Fibroblast of skin of abdomen (primary cell): ENCODE data around the gene PHTF2. TPM values are rescaled to one million over a fixed set of nuclear protein-coding genes. Genes with fewer than 3 reads are reported as not detected.
"Not testable (repeated sequence)": the region's sequence is repeated elsewhere in the genome, so short reads cannot be mapped to it uniquely, and the experiment has no call there.

ENCODE experiments used
- DNase-seq: peaks from one replicate; pipeline ENCODE4 v3.0.0-alpha.2; 2013
- polyA plus RNA-seq, 2 experiments: library from polyadenylated mRNA; unstranded; fragments of 120-200 nt; gene quantifications; one replicate each; pipeline ENCODE4 v1.2.1, GENCODE V29; 2013; ENCODE audit not compliant: insufficient read length in 2 of 2

Gene PHTF2
- 25.9 TPM for polyA plus RNA-seq (2013, experiment 1 of 2; ENCODE audit: insufficient read length)
- polyA plus RNA-seq (2013, experiment 2 of 2; ENCODE audit: insufficient read length): 22.2 TPM

- DNase-seq: peak; percentile 100
Measured at GRCh38 chr7:77798394-77799077, at the start of gene PHTF2, which contains the start of gene TMEM60. Gene PHTF2 (plus strand): TSS chr7:77798773. Gene TMEM60 (minus strand): TSS chr7:77798434. CDS start chr7:77794373, 4,061 bp downstream.

- no peak for DNase-seq
Measured at GRCh38 chr7:77752016-77752415, 46.6 kb upstream of the PHTF2 start.

- DNase-seq: no peak
Measured at GRCh38 chr7:77753173-77753572, 45.4 kb upstream of the PHTF2 start.

- no peak for DNase-seq
Measured at GRCh38 chr7:77757589-77757988, 41.0 kb upstream of the PHTF2 start.

- peak; percentile 64 for DNase-seq
Measured at GRCh38 chr7:77759294-77759889, 39.2 kb upstream of the PHTF2 start.

GRCh38 chr7:77760809-77761453, 37.6 kb upstream of the PHTF2 start:
- no peak for DNase-seq

GRCh38 chr7:77765481-77765880, 33.1 kb upstream of the PHTF2 start:
- DNase-seq: no peak

- peak; percentile 63 for DNase-seq
Measured at GRCh38 chr7:77765906-77766800, 32.4 kb upstream of the PHTF2 start.

- no peak for DNase-seq
Measured at GRCh38 chr7:77766801-77767605, 31.6 kb upstream of the PHTF2 start.

GRCh38 chr7:77770316-77770715, 28.3 kb upstream of the PHTF2 start:
- no peak for DNase-seq

- DNase-seq: no peak
Measured at GRCh38 chr7:77771901-77772300, 26.7 kb upstream of the PHTF2 start.

- no peak for DNase-seq
Measured at GRCh38 chr7:77778535-77778934, 20.0 kb upstream of the PHTF2 start.

- no peak for DNase-seq
Measured at GRCh38 chr7:77782383-77782782, 16.2 kb upstream of the PHTF2 start.

- DNase-seq: no peak
Measured at GRCh38 chr7:77783111-77783510, 15.5 kb upstream of the PHTF2 start.

- no peak for DNase-seq
Measured at GRCh38 chr7:77783545-77783944, 15.0 kb upstream of the PHTF2 start.

GRCh38 chr7:77784426-77784825, 14.1 kb upstream of the PHTF2 start:
- not testable (repeated sequence) for DNase-seq

GRCh38 chr7:77786018-77786417, 12.6 kb upstream of the PHTF2 start:
- no peak for DNase-seq

- no peak for DNase-seq
Measured at GRCh38 chr7:77786741-77787140, 11.8 kb upstream of the PHTF2 start.

GRCh38 chr7:77788327-77788902, 10.2 kb upstream of the PHTF2 start:
- DNase-seq: no peak

GRCh38 chr7:77791336-77791735, 7.2 kb upstream of the PHTF2 start:
- DNase-seq: no peak

- no peak for DNase-seq
Measured at GRCh38 chr7:77791956-77792355, 6.6 kb upstream of the PHTF2 start.
